RWPE1 (cell line): Measurements from ENCODE around the gene CHN2.

Experiments used
- CTCF ChIA-PET: fragments of 350-600 bp; sonication (Branson Sonifier 250); formaldehyde crosslinking; extraction: SDS; loops from one replicate; lab custom pipeline; 2021; lab: Yijun Ruan, JAX
- POLR2A ChIA-PET: fragments of 400-600 bp; formaldehyde crosslinking; extraction: SDS; loops from one replicate; lab custom pipeline; 2020; ENCODE audit warnings: antibody characterized with exemption; ENCODE audit not compliant: low non-redundant PET; lab: Yijun Ruan, JAX
- DNase-seq: peaks from one replicate; pipeline ENCODE4 v3.0.0; 2012; ENCODE audit warnings: low spot score
- H3K27ac ChIP-seq: fragments of 450-650 bp; 2 replicates; pipeline ENCODE4 v1.5.1; 2017
- CTCF ChIP-seq: fragments of 450-650 bp; conservative IDR thresholded peaks from 2 replicates; pipeline ENCODE4 v1.5.1; 2017; ENCODE audit warnings: low read depth, mild to moderate bottlenecking

CHN2 gene

GRCh38 chr7:29281782-29282541 lies 87.4 kb downstream of the CHN2 start:
- ChIA-PET POLR2A (no interaction called here), CTCF (interaction anchor here (1.2 kb wide), 1 partner anchor 92 kb away, joined by 3 read pairs; no protein-coding TSS in a partner anchor)
- no peak for TF ChIP-seq CTCF
- DNase-seq, result peak; percentile 80
- H3K27ac ChIP-seq, result peak overlapping the region; percentile 58

GRCh38 chr7:29282819-29283414 lies 88.3 kb downstream of the CHN2 start:
- H3K27ac ChIP-seq, result no peak overlapping the region
- no peak for DNase-seq
- TF ChIP-seq CTCF, result no peak
- ChIA-PET CTCF (interaction anchor here (0.6 kb wide), 2 partner anchors 27 to 57 kb away, joined by 4 read pairs; no protein-coding TSS in a partner anchor), POLR2A (no interaction called here)

- CTCF ChIA-PET, result interaction anchor here (0.5 to 0.6 kb wide), 2 partner anchors 335 to 1850 kb away, joined by 3 to 8 read pairs; no protein-coding TSS in a partner anchor
These were observed 90.3 kb downstream of the CHN2 start for GRCh38 chr7:29284696-29285443.

DNA sequence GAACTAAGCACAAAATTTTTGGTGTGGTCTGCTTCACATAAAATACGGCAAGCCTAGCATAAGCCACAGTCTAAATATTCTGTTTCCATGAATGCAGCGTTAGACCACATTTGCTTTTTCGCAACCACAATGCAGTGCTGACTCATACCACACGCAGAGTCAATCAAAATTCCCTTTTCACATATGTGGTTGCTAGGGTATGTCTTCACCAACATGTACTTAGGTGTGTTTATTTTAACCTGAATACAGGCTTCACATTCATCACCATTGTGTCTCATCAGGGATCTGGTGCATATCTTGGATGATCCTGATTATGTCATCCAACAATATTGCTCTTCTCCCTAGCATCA lies 90.8 kb downstream of the CHN2 start:
- DNase-seq, result peak; percentile 91

More at GRCh38 chr7:29284696-29285443, 90.3 kb downstream of the CHN2 start:
- POLR2A ChIA-PET, result no interaction called here
- peak; percentile 49 for DNase-seq
- peak overlapping the region; percentile 68 for H3K27ac ChIP-seq
- TF ChIP-seq CTCF, result no peak

DNA sequence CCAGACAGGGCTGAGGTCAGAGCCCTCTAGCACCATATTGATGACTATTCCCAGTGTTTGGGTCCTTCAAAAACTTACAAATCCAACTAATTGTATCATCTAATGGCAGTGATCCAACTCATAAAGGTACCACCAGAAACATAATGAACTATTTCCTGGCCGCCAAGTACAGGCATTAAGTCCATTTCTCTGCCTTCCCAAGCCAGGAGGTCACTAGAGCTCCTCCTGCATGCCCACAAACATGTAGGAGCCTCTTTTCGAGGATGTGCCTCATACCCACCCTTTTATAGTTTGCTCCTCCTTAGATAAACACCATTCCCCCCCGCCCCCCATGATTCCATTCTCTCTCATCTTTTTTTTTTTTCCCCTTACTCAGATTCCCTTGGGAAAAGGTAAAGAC lies 91.3 kb downstream of the CHN2 start:
- DNase-seq, result no peak
- POLR2A ChIA-PET, result no interaction called here
- no peak overlapping the region for H3K27ac ChIP-seq
- CTCF ChIA-PET, result interaction anchor here (0.6 kb wide), 1 partner anchor 1849 kb away, joined by 3 read pairs; no protein-coding TSS in a partner anchor
- no peak for TF ChIP-seq CTCF

More for the DNA sequence above, 90.8 kb downstream of the CHN2 start:
- TF ChIP-seq CTCF, result no peak
- no peak overlapping the region for H3K27ac ChIP-seq
- ChIA-PET CTCF (interaction anchor here (0.6 kb wide), 1 partner anchor 1849 kb away, joined by 3 read pairs; no protein-coding TSS in a partner anchor), POLR2A (no interaction called here)

- no peak overlapping the region for H3K27ac ChIP-seq
- peak; percentile 97 for DNase-seq
- ChIA-PET CTCF (interaction anchor here (1.4 kb wide), 1 partner anchor 15 kb away, joined by 6 read pairs; no protein-coding TSS in a partner anchor), POLR2A (no interaction called here)
- TF ChIP-seq CTCF, result no peak
These were observed 92.8 kb downstream of the CHN2 start for GRCh38 chr7:29287366-29287765.
